ENCODE results near the gene LHFPL5. TPM values are rescaled to one million over a fixed set of nuclear protein-coding genes. Genes with fewer than 3 reads are reported as not detected.
A peak's percentile ranks its signal among the peaks of the same experiment; 100 is the strongest.

Gene LHFPL5
- total RNA-seq, 1 donor from 2014 or later: not detected

GRCh38 chr6:35778437-35778836 lies 26.7 kb upstream of the LHFPL5 start:
- Mint-ChIP-seq H3K4me3 (peak overlapping the region; percentile 35), H3K27ac (no peak overlapping the region), H3K9me3 (no peaks in the 10 kb centered on the region), H3K4me1 (ENCODE audit: unreplicated experiment) (peaks cover 3% of the 10 kb centered on the region), H3K27me3 (peaks cover 29% of the 10 kb centered on the region), H3K36me3 (no peaks in the 10 kb centered on the region)
- DNase-seq (ENCODE audit: extremely low spot score, unreplicated experiment): no peak
- TF ChIP-seq, protein P1, sequence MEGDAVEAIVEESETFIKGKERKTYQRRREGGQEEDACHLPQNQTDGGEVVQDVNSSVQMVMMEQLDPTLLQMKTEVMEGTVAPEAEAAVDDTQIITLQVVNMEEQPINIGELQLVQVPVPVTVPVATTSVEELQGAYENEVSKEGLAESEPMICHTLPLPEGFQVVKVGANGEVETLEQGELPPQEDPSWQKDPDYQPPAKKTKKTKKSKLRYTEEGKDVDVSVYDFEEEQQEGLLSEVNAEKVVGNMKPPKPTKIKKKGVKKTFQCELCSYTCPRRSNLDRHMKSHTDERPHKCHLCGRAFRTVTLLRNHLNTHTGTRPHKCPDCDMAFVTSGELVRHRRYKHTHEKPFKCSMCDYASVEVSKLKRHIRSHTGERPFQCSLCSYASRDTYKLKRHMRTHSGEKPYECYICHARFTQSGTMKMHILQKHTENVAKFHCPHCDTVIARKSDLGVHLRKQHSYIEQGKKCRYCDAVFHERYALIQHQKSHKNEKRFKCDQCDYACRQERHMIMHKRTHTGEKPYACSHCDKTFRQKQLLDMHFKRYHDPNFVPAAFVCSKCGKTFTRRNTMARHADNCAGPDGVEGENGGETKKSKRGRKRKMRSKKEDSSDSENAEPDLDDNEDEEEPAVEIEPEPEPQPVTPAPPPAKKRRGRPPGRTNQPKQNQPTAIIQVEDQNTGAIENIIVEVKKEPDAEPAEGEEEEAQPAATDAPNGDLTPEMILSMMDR (conservative IDR thresholded peaks at IDR 0.05): no peak

GRCh38 chr6:35780719-35781118 lies 24.4 kb upstream of the LHFPL5 start, which contains the start of gene CLPSL1:
TSS of gene CLPSL1 (plus strand) at chr6:35781019. CDS start at chr6:35781111, 92 bp downstream.
- TF ChIP-seq, protein P1 (conservative IDR thresholded peaks at IDR 0.05): no peak
- no peak for DNase-seq (ENCODE audit: extremely low spot score, unreplicated experiment)
- Mint-ChIP-seq H3K36me3 (no peaks in the 10 kb centered on the region), H3K27ac (no peak within 1 kb of the TSS), H3K4me3 (no peak within 1 kb of the TSS), H3K4me1 (ENCODE audit: unreplicated experiment) (peaks cover 3% of the 10 kb centered on the region), H3K9me3 (no peaks in the 10 kb centered on the region), H3K27me3 (peaks cover 25% of the 10 kb centered on the region)

- TF ChIP-seq, protein P1 (conservative IDR thresholded peaks at IDR 0.05): no peak
- Mint-ChIP-seq H3K27ac (no peak overlapping the region), H3K9me3 (no peaks in the 10 kb centered on the region), H3K27me3 (peaks cover 24% of the 10 kb centered on the region), H3K4me1 (ENCODE audit: unreplicated experiment) (peaks cover 3% of the 10 kb centered on the region), H3K36me3 (no peaks in the 10 kb centered on the region), H3K4me3 (no peak overlapping the region)
- DNase-seq (ENCODE audit: extremely low spot score, unreplicated experiment): no peak
Measured at GRCh38 chr6:35781290-35781689, 23.9 kb upstream of the LHFPL5 start.

- no peaks in the 10 kb centered on the region for H3K9me3 Mint-ChIP-seq
- no peaks in the 10 kb centered on the region for H3K36me3 Mint-ChIP-seq
- H3K27me3 Mint-ChIP-seq: peaks cover 25% of the 10 kb centered on the region
- DNase-seq (ENCODE audit: extremely low spot score, unreplicated experiment): no peak
- TF ChIP-seq, protein P1 (conservative IDR thresholded peaks at IDR 0.05): no peak
- H3K27ac Mint-ChIP-seq: no peak overlapping the region
- H3K4me3 Mint-ChIP-seq: no peak overlapping the region
- peaks cover 3% of the 10 kb centered on the region for H3K4me1 Mint-ChIP-seq (ENCODE audit: unreplicated experiment)
Measured at GRCh38 chr6:35782424-35782823, 22.7 kb upstream of the LHFPL5 start.

DNA sequence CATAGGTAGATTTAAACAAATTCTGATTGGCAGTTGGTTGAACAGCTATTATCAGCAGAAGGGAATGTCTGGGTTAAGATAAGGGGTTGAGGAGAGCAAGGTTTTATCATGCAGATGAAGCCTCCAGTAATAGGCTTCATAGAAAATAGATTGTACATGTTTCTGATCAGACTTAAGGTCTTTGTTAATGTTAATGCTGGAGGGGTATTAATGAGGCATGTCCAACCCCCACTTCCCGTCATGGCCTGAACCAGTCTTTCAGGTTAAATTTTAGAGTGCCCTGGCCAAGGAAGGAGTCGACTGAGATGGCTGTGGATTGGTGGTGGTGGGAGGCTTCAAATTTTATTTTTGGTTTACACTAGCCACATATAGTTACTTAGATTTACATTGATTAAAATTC lies 21.0 kb upstream of the LHFPL5 start:
- H3K4me1 Mint-ChIP-seq (ENCODE audit: unreplicated experiment): no peaks in the 10 kb centered on the region
- H3K9me3 Mint-ChIP-seq: no peaks in the 10 kb centered on the region
- H3K27ac Mint-ChIP-seq: no peak overlapping the region
- H3K27me3 Mint-ChIP-seq: peaks cover 33% of the 10 kb centered on the region
- TF ChIP-seq, protein P1 (conservative IDR thresholded peaks at IDR 0.05): no peak
- DNase-seq (ENCODE audit: extremely low spot score, unreplicated experiment): no peak
- H3K36me3 Mint-ChIP-seq: no peaks in the 10 kb centered on the region
- H3K4me3 Mint-ChIP-seq: no peak overlapping the region

GRCh38 chr6:35786272-35786671 lies 18.9 kb upstream of the LHFPL5 start:
- no peak overlapping the region for H3K27ac Mint-ChIP-seq
- H3K27me3 Mint-ChIP-seq: peaks cover 33% of the 10 kb centered on the region
- no peaks in the 10 kb centered on the region for H3K9me3 Mint-ChIP-seq
- H3K4me3 Mint-ChIP-seq: no peak overlapping the region
- no peaks in the 10 kb centered on the region for H3K4me1 Mint-ChIP-seq (ENCODE audit: unreplicated experiment)
- H3K36me3 Mint-ChIP-seq: no peaks in the 10 kb centered on the region
- TF ChIP-seq, protein P1 (conservative IDR thresholded peaks at IDR 0.05): no peak
- DNase-seq (ENCODE audit: extremely low spot score, unreplicated experiment): no peak
